Measurements from ENCODE around the gene AGO3.

AGO3 gene

GRCh38 chr1:36093929-36094328, 163.0 kb downstream of the AGO3 start:
- no peak for DNase-seq (ENCODE audit: low read depth)
- H3K4me3 ChIP-seq (ENCODE audit: low read length) = no peak overlapping the region
- TF ChIP-seq, protein P1, sequence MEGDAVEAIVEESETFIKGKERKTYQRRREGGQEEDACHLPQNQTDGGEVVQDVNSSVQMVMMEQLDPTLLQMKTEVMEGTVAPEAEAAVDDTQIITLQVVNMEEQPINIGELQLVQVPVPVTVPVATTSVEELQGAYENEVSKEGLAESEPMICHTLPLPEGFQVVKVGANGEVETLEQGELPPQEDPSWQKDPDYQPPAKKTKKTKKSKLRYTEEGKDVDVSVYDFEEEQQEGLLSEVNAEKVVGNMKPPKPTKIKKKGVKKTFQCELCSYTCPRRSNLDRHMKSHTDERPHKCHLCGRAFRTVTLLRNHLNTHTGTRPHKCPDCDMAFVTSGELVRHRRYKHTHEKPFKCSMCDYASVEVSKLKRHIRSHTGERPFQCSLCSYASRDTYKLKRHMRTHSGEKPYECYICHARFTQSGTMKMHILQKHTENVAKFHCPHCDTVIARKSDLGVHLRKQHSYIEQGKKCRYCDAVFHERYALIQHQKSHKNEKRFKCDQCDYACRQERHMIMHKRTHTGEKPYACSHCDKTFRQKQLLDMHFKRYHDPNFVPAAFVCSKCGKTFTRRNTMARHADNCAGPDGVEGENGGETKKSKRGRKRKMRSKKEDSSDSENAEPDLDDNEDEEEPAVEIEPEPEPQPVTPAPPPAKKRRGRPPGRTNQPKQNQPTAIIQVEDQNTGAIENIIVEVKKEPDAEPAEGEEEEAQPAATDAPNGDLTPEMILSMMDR (IDR thresholded peaks at IDR 0.05; ENCODE audit: insufficient read depth, low read depth, low read length, missing control alignments) = no peak

GRCh38 chr1:36094621-36095061, 163.7 kb downstream of the AGO3 start:
- DNase-seq (ENCODE audit: low read depth) = no peak
- no peak overlapping the region for H3K4me3 ChIP-seq (ENCODE audit: low read length)
- TF ChIP-seq, protein P1 (IDR thresholded peaks at IDR 0.05; ENCODE audit: insufficient read depth, low read depth, low read length, missing control alignments) = no peak

GRCh38 chr1:36095760-36096405, 165.0 kb downstream of the AGO3 start:
- no peak for DNase-seq (ENCODE audit: low read depth)
- H3K4me3 ChIP-seq (ENCODE audit: low read length) = no peak overlapping the region
- TF ChIP-seq, protein P1 (IDR thresholded peaks at IDR 0.05; ENCODE audit: insufficient read depth, low read depth, low read length, missing control alignments) = no peak

GRCh38 chr1:36096500-36097432, 165.9 kb downstream of the AGO3 start:
- no peak overlapping the region for H3K4me3 ChIP-seq (ENCODE audit: low read length)
- no peak for DNase-seq (ENCODE audit: low read depth)
- TF ChIP-seq, protein P1 (IDR thresholded peaks at IDR 0.05; ENCODE audit: insufficient read depth, low read depth, low read length, missing control alignments) = no peak

GRCh38 chr1:36097693-36098585, 167.0 kb downstream of the AGO3 start:
- no peak for DNase-seq (ENCODE audit: low read depth)
- H3K4me3 ChIP-seq (ENCODE audit: low read length) = no peak overlapping the region
- TF ChIP-seq, protein P1 (IDR thresholded peaks at IDR 0.05; ENCODE audit: insufficient read depth, low read depth, low read length, missing control alignments) = no peak

- H3K4me3 ChIP-seq (ENCODE audit: low read length) = no peak overlapping the region
- DNase-seq (ENCODE audit: low read depth) = no peak
- TF ChIP-seq, protein P1 (IDR thresholded peaks at IDR 0.05; ENCODE audit: insufficient read depth, low read depth, low read length, missing control alignments) = no peak
Measured at GRCh38 chr1:36098650-36099365, 167.9 kb downstream of the AGO3 start.

All from epithelial cell of esophagus (primary cell).